ENCODE results near the gene TANC1. TPM values are rescaled to one million over a fixed set of nuclear protein-coding genes. Genes with fewer than 3 reads are reported as not detected.

Gene TANC1
- polyA plus RNA-seq, 2 of the 4 experiments (the other 2 are of a cell fraction) = 9.2 to 21.2 TPM

GRCh38 chr2:159147690-159148089 is 179.2 kb downstream of the TANC1 start:
- H3K4me2 ChIP-seq = no peak overlapping the region
- 97% methylated on average over 3 of the region's 3 CpGs for WGBS (ENCODE audit: missing lambda C conversion rate)

GRCh38 chr2:159148901-159149300 is 180.5 kb downstream of the TANC1 start:
- DNase-seq (ENCODE audit: low read depth in 1 of 2, low spot score in 1 of 2) = no peak
- Histone ChIP-seq H3K4me2 (no peak overlapping the region), H3K27ac (no peak overlapping the region), H3K4me1 (0 out of 3 replicates have a peak, but pooled peaks cover 5% of the 10 kb centered on the region), H3K9me3 (no peaks in the 10 kb centered on the region), H3K4me3 (no peak overlapping the region)
- no peak for ATAC-seq
- 94% methylated on average over 8 of the region's 8 CpGs for WGBS (ENCODE audit: missing lambda C conversion rate)
- POLR2A ChIA-PET = no interaction called here
- FAIRE-seq = no peak
- CTCF ChIA-PET = interaction anchor here (1.3 to 2.1 kb wide), 3 partner anchors 8 to 30 kb away, joined by 3 to 5 read pairs (median 5); no protein-coding TSS in a partner anchor
- TF ChIP-seq HDAC2 (IDR thresholded peaks at IDR 0.05) (no peak), ZSCAN20 (CRISPR knock-in tag; IDR thresholded peaks at IDR 0.05) (no peak), TP53 (CRISPR knock-in tag; IDR thresholded peaks at IDR 0.05) (no peak), CHD4 (IDR thresholded peaks at IDR 0.05; ENCODE audit: borderline replicate concordance) (no peak), ZFP36 (IDR thresholded peaks at IDR 0.05; ENCODE audit: borderline replicate concordance, partially characterized antibody) (no peak), HOXA7 (CRISPR knock-in tag; IDR thresholded peaks at IDR 0.05) (no peak), ATOH8 (CRISPR knock-in tag; IDR thresholded peaks at IDR 0.05; ENCODE audit: low read depth) (no peak), NR3C1 (IDR thresholded peaks at IDR 0.05) (no peak), FOSL2 (IDR thresholded peaks at IDR 0.05) (no peak), FOSL2 (CRISPR knock-in tag; IDR thresholded peaks at IDR 0.05) (no peak), PHF8 (IDR thresholded peaks at IDR 0.05; ENCODE audit: borderline replicate concordance, low read depth) (no peak), REST (IDR thresholded peaks at IDR 0.05) (no peak), MAFK (IDR thresholded peaks at IDR 0.05; ENCODE audit: partially characterized antibody) (no peak), MYC (IDR thresholded peaks at IDR 0.05; ENCODE audit: borderline replicate concordance, low read length) (no peak), ZNF302 (CRISPR knock-in tag; IDR thresholded peaks at IDR 0.05) (no peak), TFCP2L1 (CRISPR knock-in tag; IDR thresholded peaks at IDR 0.05) (no peak), E2F6 (IDR thresholded peaks at IDR 0.05; ENCODE audit: borderline replicate concordance, low read depth) (no peak), ELK1 (IDR thresholded peaks at IDR 0.05; ENCODE audit: low read depth, low read length) (no peak), MAX (IDR thresholded peaks at IDR 0.05) (no peak), CBX8 (IDR thresholded peaks at IDR 0.05) (no peak), FOSB (CRISPR knock-in tag; IDR thresholded peaks at IDR 0.05) (no peak)

More at GRCh38 chr2:159147690-159148089, 179.2 kb downstream of the TANC1 start:
- POLR2A ChIA-PET = no interaction called here
- Histone ChIP-seq H3K9me3 (no peaks in the 10 kb centered on the region), H3K27ac (no peak overlapping the region), H3K4me3 (no peak overlapping the region), H3K4me1 (0 out of 3 replicates have a peak, but pooled peaks cover 5% of the 10 kb centered on the region)
- ATAC-seq (no peak), DNase-seq (ENCODE audit: low read depth in 1 of 2, low spot score in 1 of 2) (no peak), FAIRE-seq (no peak)
- CTCF ChIA-PET = interaction anchor here (0.6 to 2.1 kb wide), 5 partner anchors 9 to 262 kb away, joined by 3 to 5 read pairs (median 3); no protein-coding TSS in a partner anchor
- TF ChIP-seq NPAS2 (CRISPR knock-in tag; IDR thresholded peaks at IDR 0.05; ENCODE audit: borderline replicate concordance) = no peak
- TF ChIP-seq NFE2L2 (conservative IDR thresholded peaks at IDR 0.05; ENCODE audit: low read length) = peak; percentile 61

All from A549 (cell line).